Activated CD8-positive, alpha-beta memory T cell treated with anti-CD3 and anti-CD28 coated beads for 4 hours (primary cell): ENCODE measurements around the gene INPP4B.
"Not testable (repeated sequence)": the region's sequence is repeated elsewhere in the genome, so short reads cannot be mapped to it uniquely, and the experiment has no call there.

Experiments
- DNase-seq, 2 donors: peaks; one replicate each; pipeline ENCODE4 v3.0.0-alpha.2; 2020; ENCODE audit warnings: low read depth in 2 of 2

Gene INPP4B

DNA sequence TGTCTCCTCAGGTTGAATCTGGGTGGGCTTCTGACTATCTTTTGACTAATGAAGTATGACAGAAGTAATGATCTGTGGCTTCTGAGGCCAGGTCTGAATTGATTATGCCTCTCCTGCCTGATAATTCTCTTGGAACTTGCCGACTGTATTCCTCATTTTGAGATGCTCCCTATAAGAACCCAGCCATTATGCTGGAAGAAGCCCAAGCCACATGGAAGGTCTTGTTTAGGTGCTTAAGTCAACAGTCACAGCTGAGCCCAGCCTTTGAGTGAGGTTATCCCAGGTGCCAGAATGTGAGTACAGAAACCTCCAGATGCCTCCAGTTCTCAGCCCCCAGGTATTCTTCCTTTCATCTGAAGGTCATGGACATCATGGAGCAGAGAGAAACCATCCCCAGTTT, 753.2 kb downstream of the INPP4B start:
- DNase-seq: no peak

DNA sequence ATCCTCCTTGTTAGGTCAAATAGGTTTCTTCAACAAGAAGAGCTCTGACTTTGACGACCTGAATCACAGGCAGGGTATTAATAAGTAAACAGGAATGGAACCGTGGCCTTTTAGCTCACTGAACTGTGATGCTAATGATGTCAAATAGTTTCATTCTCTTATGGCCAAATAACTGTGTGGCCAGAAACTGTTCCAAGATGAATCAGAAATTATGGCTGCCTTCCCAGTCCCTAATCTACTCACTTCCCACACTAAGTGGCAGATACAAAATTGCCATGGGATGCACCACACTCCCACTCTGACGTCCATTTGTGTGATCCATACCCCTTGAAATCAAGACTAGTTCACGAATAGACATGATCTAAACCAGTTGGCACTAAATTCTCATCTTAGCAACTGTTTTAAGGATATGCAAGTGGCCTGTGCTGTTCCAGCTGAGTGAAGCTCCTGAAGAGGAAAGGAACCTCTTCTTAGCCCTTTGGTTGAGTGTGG, 754.4 kb downstream of the INPP4B start:
- no peak for DNase-seq

DNA sequence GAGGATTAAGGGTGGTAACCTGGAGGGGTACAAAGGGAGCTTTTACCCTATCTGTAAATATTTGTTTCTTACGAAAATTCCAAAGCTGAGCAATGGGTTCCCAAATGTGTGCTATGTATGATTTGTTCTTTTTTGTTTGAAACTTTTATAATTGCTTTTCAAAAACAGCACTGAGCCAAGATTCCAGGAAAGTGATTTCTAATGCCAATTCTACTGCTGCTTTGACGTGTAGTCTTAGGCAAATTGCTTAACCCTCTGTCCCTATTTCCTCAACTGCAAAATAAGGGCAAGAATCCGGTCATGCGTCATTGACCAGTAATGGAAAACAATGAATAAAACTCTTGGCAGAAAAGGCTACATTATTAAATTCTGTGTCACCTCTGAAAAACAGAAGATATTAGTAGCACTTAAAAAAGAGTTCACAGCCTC, 755.0 kb downstream of the INPP4B start:
- DNase-seq: no peak

- no peak for DNase-seq
Measured at GRCh38 chr4:142088906-142089305, 757.2 kb downstream of the INPP4B start.

- DNase-seq: no peak
Measured at GRCh38 chr4:142085513-142086292, 760.4 kb downstream of the INPP4B start.

DNA sequence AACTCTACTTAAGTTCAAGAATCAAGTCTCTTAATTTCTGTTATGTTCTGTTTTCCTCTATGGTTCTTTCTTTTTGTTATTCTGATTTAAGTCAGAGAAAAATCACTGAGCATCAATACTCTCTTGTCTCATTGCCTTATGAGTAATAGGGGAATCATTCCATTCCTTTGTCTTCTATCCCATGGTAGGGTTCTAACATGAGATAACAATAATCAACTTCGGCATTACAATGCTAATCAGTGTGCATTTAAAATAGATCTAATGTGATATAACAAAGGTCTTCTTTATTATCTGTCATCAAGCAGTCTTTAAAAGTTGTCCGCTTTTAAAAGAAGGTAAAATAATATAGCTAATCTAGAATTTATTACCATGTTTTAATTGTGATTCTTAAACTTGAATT, 762.8 kb downstream of the INPP4B start:
- DNase-seq: no peak

DNA sequence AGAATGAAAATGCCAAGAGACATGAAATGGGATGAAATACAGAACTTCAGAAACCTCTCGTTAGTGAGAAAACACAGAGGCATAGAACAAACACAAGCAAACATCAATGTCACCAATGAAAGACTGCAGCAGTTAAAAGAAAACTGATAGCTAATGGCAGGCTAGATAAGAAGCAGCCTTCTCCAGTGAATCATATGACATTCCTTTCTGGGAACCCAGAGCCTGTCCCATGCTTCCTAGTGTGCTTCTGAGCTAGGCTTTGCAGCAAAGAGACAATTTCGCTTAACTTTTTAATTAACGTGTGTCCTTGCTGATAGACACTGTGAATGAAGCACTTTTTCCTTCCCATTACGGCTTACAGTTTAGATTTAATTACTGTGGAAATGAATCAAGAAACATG, 765.1 kb downstream of the INPP4B start:
- no peak for DNase-seq

DNA sequence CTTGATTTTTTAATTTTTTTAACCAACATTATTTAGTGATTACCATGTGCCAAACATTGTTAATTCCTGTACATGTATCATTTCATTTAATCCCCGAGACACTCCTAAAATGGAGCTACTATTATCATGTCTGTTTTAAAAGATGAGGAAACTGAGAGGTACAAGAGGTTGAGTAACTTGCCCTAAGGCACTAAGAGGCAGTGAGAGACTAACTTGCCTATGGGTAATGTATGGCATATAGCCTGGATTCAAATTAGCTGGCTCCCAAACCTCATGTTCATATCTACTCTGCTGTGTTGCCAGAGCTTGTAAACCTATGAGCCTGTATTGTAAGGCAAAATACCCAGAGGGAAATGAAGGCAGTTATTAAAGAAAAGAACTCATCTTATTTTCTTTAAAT, 766.1 kb downstream of the INPP4B start:
- DNase-seq: no peak

GRCh38 chr4:142077048-142077447, 769.1 kb downstream of the INPP4B start:
- no peak for DNase-seq

DNA sequence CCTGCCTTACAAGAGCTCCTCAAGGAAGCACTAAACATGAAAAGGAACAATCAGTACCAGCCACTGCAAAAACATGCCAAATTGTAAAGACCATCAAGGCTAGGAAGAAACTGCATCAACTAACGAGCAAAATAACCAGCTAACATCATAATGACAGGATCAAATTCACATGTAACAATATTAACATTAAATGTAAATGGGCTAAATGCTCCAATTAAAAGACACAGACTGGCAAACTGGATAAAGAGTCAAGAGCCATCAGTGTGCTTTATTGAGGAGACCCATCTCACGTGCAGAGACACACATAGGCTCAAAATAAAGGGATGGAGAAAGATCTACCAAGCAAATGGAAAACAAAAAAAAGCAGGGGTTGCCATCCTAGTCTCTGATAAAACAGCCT, 777.8 kb downstream of the INPP4B start:
- DNase-seq: not testable (repeated sequence)

DNA sequence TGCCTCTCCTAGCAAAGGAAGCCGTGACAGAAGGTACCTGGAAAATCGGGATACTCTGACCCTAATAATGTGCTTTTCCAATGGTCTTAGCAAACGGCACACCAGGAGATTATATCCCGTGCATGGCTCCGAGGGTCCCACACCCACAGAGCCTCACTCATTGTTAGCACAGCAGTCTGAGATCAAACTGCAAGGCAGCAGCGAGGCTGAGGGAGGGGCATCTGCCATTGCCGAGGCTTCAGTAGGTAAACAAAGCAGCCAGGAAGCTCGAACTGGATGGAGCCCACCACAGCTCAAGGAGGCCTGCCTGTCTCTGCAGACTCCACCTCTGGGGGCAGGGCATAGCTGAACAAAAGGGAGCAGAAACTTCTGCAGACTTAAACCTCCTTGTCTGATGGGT, 779.5 kb downstream of the INPP4B start:
- not testable (repeated sequence) for DNase-seq

- no peak for DNase-seq
Measured at GRCh38 chr4:142065086-142065647, 780.9 kb downstream of the INPP4B start.

DNA sequence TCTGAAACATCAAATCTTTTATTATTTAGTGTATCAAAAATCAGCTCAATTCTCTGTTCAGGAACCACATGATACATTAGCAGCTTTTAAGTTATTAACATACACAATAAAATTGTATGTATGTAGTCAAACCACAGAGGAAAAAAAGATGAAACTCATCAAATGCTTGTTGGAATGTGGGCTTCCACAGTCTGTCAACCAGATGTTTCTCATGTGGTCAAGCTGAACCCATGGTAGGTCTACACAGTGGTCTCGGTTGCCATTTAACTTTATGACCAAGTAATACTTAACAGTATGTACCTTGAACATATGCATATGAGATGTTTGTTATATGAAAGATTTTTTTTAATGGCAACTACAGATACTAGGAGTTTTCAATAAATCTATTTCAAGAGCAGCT, 781.9 kb downstream of the INPP4B start:
- no peak for DNase-seq

DNA sequence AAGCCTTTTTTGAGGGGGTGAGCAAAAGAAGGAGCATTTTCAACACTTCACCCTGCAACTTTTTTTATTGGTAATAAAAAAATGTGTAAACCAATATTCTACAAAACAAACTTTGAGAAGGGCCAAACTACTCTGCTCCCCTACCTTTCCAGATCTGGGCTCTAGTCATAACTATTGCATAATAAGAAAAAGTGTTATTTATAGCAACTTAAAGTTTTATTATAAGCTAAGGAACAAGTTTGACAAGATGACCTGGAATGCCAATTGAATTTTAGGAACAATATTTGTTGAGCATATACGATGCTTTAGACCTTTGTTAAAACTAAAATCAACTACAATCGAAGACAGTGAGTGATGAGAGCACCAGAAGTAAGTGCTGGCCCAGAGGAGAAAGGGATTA, 800.1 kb downstream of the INPP4B start:
- no peak for DNase-seq

- DNase-seq: no peak
Measured at GRCh38 chr4:142044271-142044670, 801.8 kb downstream of the INPP4B start.

DNA sequence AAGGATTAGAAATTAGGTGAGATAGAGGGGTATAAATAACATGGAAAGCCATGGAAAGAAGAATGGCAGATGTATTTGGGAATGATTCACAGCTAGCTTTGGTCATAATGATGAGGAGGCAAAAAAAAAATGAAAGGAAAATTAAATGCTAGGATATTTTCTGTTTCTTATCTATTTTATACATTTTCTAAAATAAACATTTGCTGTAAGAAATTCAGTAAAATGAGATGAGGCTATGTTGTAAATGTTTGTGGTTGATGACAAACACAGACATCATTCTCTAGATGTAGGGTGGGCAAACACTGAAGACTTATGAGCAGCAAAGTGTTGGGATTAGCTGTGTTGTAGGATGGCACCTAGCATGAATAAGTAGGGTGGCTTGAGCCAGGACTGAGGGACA, 802.6 kb downstream of the INPP4B start:
- no peak for DNase-seq

DNA sequence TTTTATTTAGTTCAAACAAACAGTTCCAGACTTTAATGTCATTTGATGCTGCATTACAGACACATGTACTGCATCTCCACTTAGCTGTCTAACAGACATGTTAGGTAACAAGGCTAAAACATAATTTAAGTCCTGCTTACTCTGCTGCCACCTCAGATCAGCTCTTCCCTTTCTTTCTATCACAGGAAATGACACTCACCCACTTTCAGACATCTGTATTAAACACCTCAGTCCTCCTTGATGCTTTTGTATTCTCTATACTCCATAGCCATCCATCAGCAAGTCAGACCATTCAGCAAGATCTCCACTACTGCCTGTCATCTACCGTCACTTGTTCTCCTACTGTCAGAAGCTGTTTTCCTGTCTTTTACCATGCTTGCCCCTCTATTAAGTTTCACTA, 804.3 kb downstream of the INPP4B start:
- no peak for DNase-seq

GRCh38 chr4:142040043-142040442, 806.1 kb downstream of the INPP4B start:
- DNase-seq: no peak

- DNase-seq: no peak
Measured at GRCh38 chr4:142036795-142037583, 809.1 kb downstream of the INPP4B start.

DNA sequence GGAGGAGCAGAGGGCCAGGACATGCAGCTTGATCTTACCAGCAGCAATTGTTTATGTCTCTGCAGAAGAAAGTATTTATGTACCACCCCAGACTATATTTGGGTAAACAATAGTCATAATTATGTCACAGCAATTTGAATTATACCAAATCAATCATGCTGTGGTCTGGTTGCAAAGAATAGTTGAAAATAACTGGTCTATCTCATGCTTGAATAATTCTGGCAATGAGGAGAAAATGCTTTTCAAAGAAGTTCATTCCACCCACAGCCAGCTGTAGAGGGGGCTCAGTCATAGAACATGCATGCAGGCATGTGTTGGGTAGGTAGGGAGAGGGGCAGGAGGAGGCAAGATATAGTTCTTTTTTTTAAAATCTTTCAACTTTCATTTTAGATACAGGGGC, 810.5 kb downstream of the INPP4B start:
- DNase-seq: no peak

GRCh38 chr4:142034101-142034500, 812.0 kb downstream of the INPP4B start:
- no peak for DNase-seq

DNA sequence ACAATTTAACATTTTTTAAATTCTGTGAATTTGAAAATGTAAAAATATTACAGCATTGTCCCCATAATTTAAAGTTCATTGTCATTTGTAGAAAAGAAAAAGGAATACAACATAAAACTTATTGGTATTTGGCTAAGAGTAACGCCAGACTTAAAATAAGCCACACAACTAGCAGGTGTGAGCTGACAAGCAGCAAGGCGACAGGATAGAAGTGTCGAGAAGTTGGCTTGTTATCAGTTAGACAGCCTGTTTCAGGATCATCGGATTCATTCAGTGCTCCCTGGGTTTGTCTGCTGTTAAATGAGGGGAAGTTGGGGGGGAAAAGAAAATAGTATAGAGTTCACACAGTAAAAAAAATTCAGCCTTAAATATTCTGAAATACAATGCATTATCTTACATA, 816.1 kb downstream of the INPP4B start:
- DNase-seq: no peak

GRCh38 chr4:142021761-142022160, 824.3 kb downstream of the INPP4B start:
- no peak for DNase-seq
